ENCODE data around the gene ALKBH6.
A peak's percentile ranks its signal among the peaks of the same experiment; 100 is the strongest.
"Not testable (repeated sequence)": the region's sequence is repeated elsewhere in the genome, so short reads cannot be mapped to it uniquely, and the experiment has no call there.

The ALKBH6 gene

DNA sequence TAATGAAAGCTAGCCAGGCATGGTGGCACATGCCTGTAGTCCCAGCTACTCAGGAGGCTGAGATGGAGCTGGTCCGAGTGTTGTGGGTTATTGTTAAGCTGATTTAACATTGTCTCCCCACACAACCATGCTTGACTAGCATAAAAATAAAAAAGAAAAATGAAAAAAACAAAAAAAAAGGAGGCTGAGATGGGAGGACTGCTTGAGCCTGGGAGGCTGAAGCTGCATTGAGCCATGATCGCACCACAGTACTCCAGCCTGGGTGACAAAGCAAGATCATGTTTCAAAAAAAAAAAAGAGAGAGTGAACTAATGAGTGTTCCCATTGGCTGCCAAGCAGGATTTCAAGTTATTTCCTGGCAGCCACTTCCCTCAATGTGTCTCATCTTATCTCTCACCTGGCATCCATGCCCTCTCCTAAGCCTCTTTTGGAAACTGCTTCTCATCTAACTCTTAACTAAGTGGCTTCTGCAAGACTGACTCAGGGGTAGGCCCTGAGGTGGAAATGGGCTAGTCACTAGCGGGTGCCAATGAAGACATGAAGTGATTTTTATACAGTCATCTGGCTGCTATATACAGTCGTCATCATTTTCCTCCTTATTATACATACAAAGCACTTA lies 35.2 kb upstream of the ALKBH6 start:
- H3K36me3 ChIP-seq (ENCODE audit: control insufficient read depth, insufficient read depth, low read length) = no peaks in the 10 kb centered on the region
- no peaks in the 10 kb centered on the region for H3K9me3 ChIP-seq (ENCODE audit: control insufficient read depth, insufficient read depth, low read length)
- no peak for DNase-seq (ENCODE audit: low read depth, low spot score)
- no peak overlapping the region for H3K4me3 ChIP-seq (ENCODE audit: low read length)
- H3K4me1 ChIP-seq (ENCODE audit: control insufficient read depth, insufficient read depth, low read length) = peaks cover 1% of the 10 kb centered on the region; the same call in 1 of the 2 replicates
- no CpG with 5 or more reads among the region's 4 CpGs for WGBS (ENCODE audit: insufficient coverage, insufficient read length)
- H3K27me3 ChIP-seq (ENCODE audit: control insufficient read depth, insufficient read depth, low read length) = no peaks in the 10 kb centered on the region
- no peak overlapping the region for H3K27ac ChIP-seq (ENCODE audit: low read length)

- Histone ChIP-seq H3K27me3 (ENCODE audit: control insufficient read depth, insufficient read depth, low read length) (no peaks in the 10 kb centered on the region), H3K4me3 (ENCODE audit: low read length) (no peak overlapping the region), H3K36me3 (ENCODE audit: control insufficient read depth, insufficient read depth, low read length) (no peaks in the 10 kb centered on the region), H3K4me1 (ENCODE audit: control insufficient read depth, insufficient read depth, low read length) (peaks cover 1% of the 10 kb centered on the region; the same call in 1 of the 2 replicates), H3K27ac (ENCODE audit: low read length) (no peak overlapping the region), H3K9me3 (ENCODE audit: control insufficient read depth, insufficient read depth, low read length) (no peaks in the 10 kb centered on the region)
- no peak for DNase-seq (ENCODE audit: low read depth, low spot score)
Measured at GRCh38 chr19:36047835-36048234, 33.8 kb upstream of the ALKBH6 start.

DNA sequence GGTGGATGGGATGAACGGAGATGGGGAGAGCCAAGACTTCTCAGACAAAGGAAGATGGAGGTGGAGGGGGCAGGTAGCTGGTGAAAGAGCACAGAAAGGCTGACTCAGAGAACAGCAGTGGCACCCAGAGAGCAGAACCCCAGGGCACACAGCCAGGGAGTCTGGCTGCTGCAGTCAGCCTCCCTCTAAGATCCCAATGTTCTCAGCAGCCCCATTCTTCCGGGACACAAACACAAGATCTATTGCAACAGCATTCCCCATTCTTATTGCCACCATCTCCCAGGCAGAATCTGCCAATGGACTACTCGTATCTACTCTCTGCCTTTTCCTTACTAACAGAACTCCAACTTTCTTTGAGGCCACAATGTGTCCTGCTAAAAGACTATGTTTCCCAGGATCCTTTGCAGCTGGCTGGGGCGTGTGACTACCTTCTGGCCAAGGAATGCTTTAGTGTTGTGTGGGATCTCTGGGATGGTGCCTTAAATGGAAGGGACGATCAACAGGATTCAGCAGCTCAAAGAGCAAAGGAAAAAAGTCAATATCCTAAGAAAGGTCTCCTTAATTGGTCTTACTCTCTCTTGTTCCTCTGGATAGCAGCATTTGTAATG lies 32.5 kb upstream of the ALKBH6 start:
- H3K36me3 ChIP-seq (ENCODE audit: control insufficient read depth, insufficient read depth, low read length) = no peaks in the 10 kb centered on the region
- no peak overlapping the region for H3K4me3 ChIP-seq (ENCODE audit: low read length)
- peaks cover 1% of the 10 kb centered on the region; the same call in 1 of the 2 replicates for H3K4me1 ChIP-seq (ENCODE audit: control insufficient read depth, insufficient read depth, low read length)
- no peaks in the 10 kb centered on the region for H3K9me3 ChIP-seq (ENCODE audit: control insufficient read depth, insufficient read depth, low read length)
- no peaks in the 10 kb centered on the region for H3K27me3 ChIP-seq (ENCODE audit: control insufficient read depth, insufficient read depth, low read length)
- no peak for DNase-seq (ENCODE audit: low read depth, low spot score)
- H3K27ac ChIP-seq (ENCODE audit: low read length) = no peak overlapping the region
- no CpG with 5 or more reads among the region's 5 CpGs for WGBS (ENCODE audit: insufficient coverage, insufficient read length)

DNA sequence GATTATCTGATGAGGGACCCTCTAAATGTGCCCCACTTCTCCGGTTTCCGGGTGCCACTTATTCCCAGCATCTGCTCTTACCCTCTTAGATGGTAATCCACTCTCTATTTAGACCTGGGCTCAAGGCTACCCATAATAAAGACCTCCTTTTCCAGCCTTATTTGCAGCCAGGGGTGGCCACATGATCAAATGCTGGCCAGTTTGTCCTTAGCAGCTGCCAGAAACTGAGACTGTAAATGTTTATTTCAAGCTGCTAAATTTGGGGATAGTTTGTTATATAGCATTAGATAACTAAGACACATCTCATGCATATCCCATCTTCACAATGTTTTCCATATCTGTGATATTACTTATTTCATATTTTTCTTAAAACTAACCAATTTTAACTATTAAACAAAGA lies 29.9 kb upstream of the ALKBH6 start:
- DNase-seq (ENCODE audit: low read depth, low spot score) = no peak
- no peaks in the 10 kb centered on the region for H3K9me3 ChIP-seq (ENCODE audit: control insufficient read depth, insufficient read depth, low read length)
- no CpG with 5 or more reads among the region's 2 CpGs for WGBS (ENCODE audit: insufficient coverage, insufficient read length)
- no peaks in the 10 kb centered on the region for H3K4me1 ChIP-seq (ENCODE audit: control insufficient read depth, insufficient read depth, low read length)
- no peaks in the 10 kb centered on the region for H3K27me3 ChIP-seq (ENCODE audit: control insufficient read depth, insufficient read depth, low read length)
- no peak overlapping the region for H3K4me3 ChIP-seq (ENCODE audit: low read length)
- H3K36me3 ChIP-seq (ENCODE audit: control insufficient read depth, insufficient read depth, low read length) = no peaks in the 10 kb centered on the region
- no peak overlapping the region for H3K27ac ChIP-seq (ENCODE audit: low read length)

DNA sequence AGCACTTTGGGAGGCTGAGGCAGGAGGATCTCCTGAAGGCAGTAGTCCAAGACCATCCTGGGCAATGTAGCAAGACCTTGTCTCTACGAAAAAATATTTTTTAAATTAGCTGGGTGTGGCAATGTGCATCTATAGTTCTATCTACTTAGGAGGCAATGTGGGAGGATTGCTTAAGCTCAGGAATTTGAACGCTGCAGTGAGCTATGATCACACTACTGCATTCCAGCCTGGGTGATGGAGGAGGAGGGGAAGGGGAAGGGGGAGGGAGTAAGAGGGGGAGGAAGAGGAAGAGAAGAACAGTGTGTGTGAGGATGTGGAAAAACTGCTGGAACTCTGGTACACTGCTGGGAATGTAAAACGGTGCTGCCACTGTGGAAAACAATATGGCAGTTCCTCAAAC lies 27.8 kb upstream of the ALKBH6 start:
- no peaks in the 10 kb centered on the region for H3K9me3 ChIP-seq (ENCODE audit: control insufficient read depth, insufficient read depth, low read length)
- no peaks in the 10 kb centered on the region for H3K4me1 ChIP-seq (ENCODE audit: control insufficient read depth, insufficient read depth, low read length)
- H3K27ac ChIP-seq (ENCODE audit: low read length) = no peak overlapping the region
- no peaks in the 10 kb centered on the region for H3K27me3 ChIP-seq (ENCODE audit: control insufficient read depth, insufficient read depth, low read length)
- H3K36me3 ChIP-seq (ENCODE audit: control insufficient read depth, insufficient read depth, low read length) = no peaks in the 10 kb centered on the region
- no peak for DNase-seq (ENCODE audit: low read depth, low spot score)
- H3K4me3 ChIP-seq (ENCODE audit: low read length) = no peak overlapping the region
- no CpG with 5 or more reads among the region's 3 CpGs for WGBS (ENCODE audit: insufficient coverage, insufficient read length)

- DNase-seq (ENCODE audit: low read depth, low spot score); H3K9me3 ChIP-seq (ENCODE audit: control insufficient read depth, insufficient read depth, low read length); H3K36me3 ChIP-seq (ENCODE audit: control insufficient read depth, insufficient read depth, low read length); H3K27ac ChIP-seq (ENCODE audit: low read length); H3K27me3 ChIP-seq (ENCODE audit: control insufficient read depth, insufficient read depth, low read length); H3K4me1 ChIP-seq (ENCODE audit: control insufficient read depth, insufficient read depth, low read length); H3K4me3 ChIP-seq (ENCODE audit: low read length): not testable (repeated sequence)
- WGBS (ENCODE audit: insufficient coverage, insufficient read length) = no CpG with 5 or more reads among the region's 6 CpGs
Measured at GRCh38 chr19:36041092-36041491, 27.1 kb upstream of the ALKBH6 start.

- no peaks in the 10 kb centered on the region for H3K27me3 ChIP-seq (ENCODE audit: control insufficient read depth, insufficient read depth, low read length)
- H3K4me3 ChIP-seq (ENCODE audit: low read length) = no peak overlapping the region
- no CpG with 5 or more reads among the region's 6 CpGs for WGBS (ENCODE audit: insufficient coverage, insufficient read length)
- no peak for DNase-seq (ENCODE audit: low read depth, low spot score)
- no peaks in the 10 kb centered on the region for H3K9me3 ChIP-seq (ENCODE audit: control insufficient read depth, insufficient read depth, low read length)
- no peaks in the 10 kb centered on the region for H3K36me3 ChIP-seq (ENCODE audit: control insufficient read depth, insufficient read depth, low read length)
- no peak overlapping the region for H3K27ac ChIP-seq (ENCODE audit: low read length)
- H3K4me1 ChIP-seq (ENCODE audit: control insufficient read depth, insufficient read depth, low read length) = no peaks in the 10 kb centered on the region
Measured at GRCh38 chr19:36040495-36040894, 26.5 kb upstream of the ALKBH6 start.

- no peaks in the 10 kb centered on the region for H3K36me3 ChIP-seq (ENCODE audit: control insufficient read depth, insufficient read depth, low read length)
- no peaks in the 10 kb centered on the region for H3K9me3 ChIP-seq (ENCODE audit: control insufficient read depth, insufficient read depth, low read length)
- H3K4me3 ChIP-seq (ENCODE audit: low read length) = peak within 1 kb of the TSS; percentile 86; the same call in 1 of the 2 replicates
- H3K27me3 ChIP-seq (ENCODE audit: control insufficient read depth, insufficient read depth, low read length) = no peaks in the 10 kb centered on the region
- no peak within 1 kb of the TSS for H3K27ac ChIP-seq (ENCODE audit: low read length)
- no CpG with 5 or more reads among the region's 51 CpGs for WGBS (ENCODE audit: insufficient coverage, insufficient read length)
- H3K4me1 ChIP-seq (ENCODE audit: control insufficient read depth, insufficient read depth, low read length) = no peaks in the 10 kb centered on the region
- no peak for DNase-seq (ENCODE audit: low read depth, low spot score)
Measured at GRCh38 chr19:36032251-36033104, 18.5 kb upstream of the ALKBH6 start, which contains the start of gene CLIP3. TSS of gene CLIP3 (minus strand) at chr19:36032873. CDS start at chr19:36032357, 516 bp downstream.

DNA sequence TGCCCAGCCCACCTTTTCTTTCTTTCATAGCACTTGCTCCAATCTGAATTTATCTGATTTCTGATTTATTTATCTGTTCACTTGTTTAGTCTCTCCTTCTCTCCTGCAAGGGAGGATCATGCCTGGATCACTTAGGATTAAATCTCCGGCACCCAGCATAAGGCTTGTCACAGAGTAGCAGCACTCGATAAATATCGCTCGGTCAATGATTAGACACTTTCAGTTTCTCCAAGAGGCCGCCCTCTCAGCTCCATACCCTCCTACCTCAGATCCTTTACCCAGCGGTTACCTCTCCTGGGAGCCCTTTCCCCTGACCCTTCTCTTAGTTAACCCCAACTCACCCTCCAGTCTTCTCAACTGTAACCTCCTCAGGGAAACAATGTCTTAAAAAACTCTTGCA lies 17.3 kb upstream of the ALKBH6 start:
- no peak for DNase-seq (ENCODE audit: low read depth, low spot score)
- Histone ChIP-seq H3K4me1 (ENCODE audit: control insufficient read depth, insufficient read depth, low read length) (no peaks in the 10 kb centered on the region; the same call in 1 of the 2 replicates), H3K36me3 (ENCODE audit: control insufficient read depth, insufficient read depth, low read length) (no peaks in the 10 kb centered on the region; the same call in 1 of the 2 replicates), H3K27me3 (ENCODE audit: control insufficient read depth, insufficient read depth, low read length) (no peaks in the 10 kb centered on the region), H3K27ac (ENCODE audit: low read length) (no peak overlapping the region), H3K9me3 (ENCODE audit: control insufficient read depth, insufficient read depth, low read length) (no peaks in the 10 kb centered on the region), H3K4me3 (ENCODE audit: low read length) (no peak overlapping the region)
- WGBS (ENCODE audit: insufficient coverage, insufficient read length) = no CpG with 5 or more reads among the region's 6 CpGs

DNA sequence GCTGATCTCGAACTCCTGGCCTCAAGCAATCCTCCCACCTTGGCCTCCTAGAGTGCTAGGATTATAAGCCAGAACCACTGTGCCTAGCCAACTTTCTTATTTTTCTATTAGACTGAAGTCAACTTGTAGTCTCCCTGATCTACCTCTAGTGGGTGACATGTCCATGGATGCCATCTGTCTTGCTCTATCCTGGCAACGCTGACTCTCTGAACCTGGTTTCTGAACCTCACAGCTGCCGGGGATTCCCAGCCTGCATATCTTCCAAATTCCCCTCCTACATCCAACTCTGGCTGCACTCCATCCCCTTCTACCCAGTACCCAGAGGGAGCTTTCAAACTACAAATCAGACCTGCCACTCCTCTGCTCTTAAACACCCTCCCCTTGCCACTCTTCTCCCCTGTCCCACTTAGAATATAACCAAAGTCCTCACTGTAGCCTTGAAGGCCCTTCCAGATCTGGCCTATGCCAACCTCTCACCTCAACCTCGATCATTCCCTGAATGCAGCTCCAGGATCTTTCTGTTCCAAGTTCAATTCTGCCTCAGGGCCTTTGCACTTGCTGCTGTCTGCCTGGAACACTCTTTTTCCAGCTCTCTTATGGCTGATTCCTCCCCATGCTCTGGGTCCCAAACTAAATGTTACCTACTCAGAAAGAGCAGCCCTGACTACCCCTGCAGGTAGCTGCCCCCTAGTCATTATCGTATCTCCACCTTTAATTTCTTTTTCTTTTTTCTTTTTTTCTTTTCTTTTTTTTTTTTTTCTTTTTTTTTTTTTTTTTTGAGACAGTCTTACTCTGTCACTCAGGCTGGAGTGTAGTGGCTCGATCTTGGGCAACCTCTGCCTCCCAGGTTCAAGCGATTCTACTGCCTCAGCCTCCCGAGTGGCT lies 16.5 kb upstream of the ALKBH6 start:
- Histone ChIP-seq H3K36me3 (ENCODE audit: control insufficient read depth, insufficient read depth, low read length) (no peaks in the 10 kb centered on the region; the same call in 1 of the 2 replicates), H3K9me3 (ENCODE audit: control insufficient read depth, insufficient read depth, low read length) (no peaks in the 10 kb centered on the region), H3K4me3 (ENCODE audit: low read length) (no peak overlapping the region), H3K27ac (ENCODE audit: low read length) (no peak overlapping the region), H3K27me3 (ENCODE audit: control insufficient read depth, insufficient read depth, low read length) (no peaks in the 10 kb centered on the region), H3K4me1 (ENCODE audit: control insufficient read depth, insufficient read depth, low read length) (no peaks in the 10 kb centered on the region; the same call in 1 of the 2 replicates)
- no CpG with 5 or more reads among the region's 8 CpGs for WGBS (ENCODE audit: insufficient coverage, insufficient read length)
- DNase-seq (ENCODE audit: low read depth, low spot score) = no peak

All from iPS DF 6.9 (cell line).